ENCODE measurements around the gene ACTA2. TPM values are rescaled to one million over a fixed set of nuclear protein-coding genes. Genes with fewer than 3 reads are reported as not detected.

Gene ACTA2
- total RNA-seq, 3 donors from 2014 or later: 87.9 to 1,054 (median 1,036) TPM

- Histone ChIP-seq H3K4me3 (peak overlapping the region in 2 of 3 donors; percentile 28 to 52), H3K27ac (peak overlapping the region; percentile 73 to 84), H3K4me1 (peaks cover 0 to 10% of the 10 kb centered on the region in 2 donors)
Measured at GRCh38 chr10:88995156-88995876, 42.7 kb upstream of the ACTA2 start.

GRCh38 chr10:88994019-88994418, 41.4 kb upstream of the ACTA2 start:
- H3K4me3 ChIP-seq: peak overlapping the region; percentile 90 to 98 (median 94)

More at GRCh38 chr10:88995156-88995876, 42.7 kb upstream of the ACTA2 start:
- TF ChIP-seq CTCF (IDR thresholded peaks at IDR 0.05) (no peak), POLR2AphosphoS5 (IDR thresholded peaks at IDR 0.05) (no peak), POLR2A (IDR thresholded peaks at IDR 0.05) (no peak)
- intact Hi-C loops (cut with DNase I; ENCODE audit: low total_unique reads): no loop called here
- no peaks in the 10 kb centered on the region for H3K9me3 ChIP-seq
- no peak for DNase-seq (ENCODE audit: low spot score in 2 of 2)
- H3K36me3 ChIP-seq: no peaks in the 10 kb centered on the region
- no peaks in the 10 kb centered on the region for H3K27me3 ChIP-seq

GRCh38 chr10:88992921-88993524, 40.5 kb upstream of the ACTA2 start:
- intact Hi-C loops (cut with DNase I; ENCODE audit: low total_unique reads): loop anchor here (5.0 kb wide), 1 partner anchor 51 kb away; no protein-coding TSS in a partner anchor
- TF ChIP-seq CTCF (IDR thresholded peaks at IDR 0.05) (no peak), POLR2A (IDR thresholded peaks at IDR 0.05) (no peak), POLR2AphosphoS5 (IDR thresholded peaks at IDR 0.05) (no peak)
- DNase-seq (ENCODE audit: low spot score in 2 of 2): no peak
- Histone ChIP-seq H3K4me3 (peak overlapping the region; percentile 90 to 98 (median 94)), H3K27me3 (no peaks in the 10 kb centered on the region), H3K4me1 (peaks cover 5 to 10% of the 10 kb centered on the region in 2 donors), H3K9me3 (no peaks in the 10 kb centered on the region), H3K27ac (peak overlapping the region; percentile 98 to 99), H3K36me3 (no peaks in the 10 kb centered on the region)

More at GRCh38 chr10:88994019-88994418, 41.4 kb upstream of the ACTA2 start:
- H3K4me1 ChIP-seq: peaks cover 5 to 10% of the 10 kb centered on the region in 2 donors
- no peak for TF ChIP-seq POLR2AphosphoS5 (IDR thresholded peaks at IDR 0.05)
- TF ChIP-seq POLR2A (IDR thresholded peaks at IDR 0.05): no peak
- no peak for TF ChIP-seq CTCF (IDR thresholded peaks at IDR 0.05)
- no peaks in the 10 kb centered on the region for H3K27me3 ChIP-seq
- peak overlapping the region; percentile 56 to 98 for H3K27ac ChIP-seq
- no peaks in the 10 kb centered on the region for H3K9me3 ChIP-seq
- intact Hi-C loops (cut with DNase I; ENCODE audit: low total_unique reads): loop anchor here (5.0 kb wide), 1 partner anchor 52 kb away; no protein-coding TSS in a partner anchor
- DNase-seq (ENCODE audit: low spot score in 2 of 2): no peak
- H3K36me3 ChIP-seq: no peaks in the 10 kb centered on the region

GRCh38 chr10:88991899-88992320, 39.3 kb upstream of the ACTA2 start:
- Histone ChIP-seq H3K9me3 (no peaks in the 10 kb centered on the region), H3K36me3 (no peaks in the 10 kb centered on the region), H3K27ac (peak overlapping the region; percentile 98 to 99), H3K4me3 (peak overlapping the region; percentile 90 to 98 (median 94)), H3K4me1 (peaks cover 5 to 10% of the 10 kb centered on the region in 2 donors), H3K27me3 (no peaks in the 10 kb centered on the region)
- intact Hi-C loops (cut with DNase I; ENCODE audit: low total_unique reads): loop anchor here (5.0 kb wide), 1 partner anchor 50 kb away; no protein-coding TSS in a partner anchor
- no peak for TF ChIP-seq CTCF (IDR thresholded peaks at IDR 0.05)
- no peak for TF ChIP-seq POLR2AphosphoS5 (IDR thresholded peaks at IDR 0.05)
- TF ChIP-seq POLR2A (IDR thresholded peaks at IDR 0.05): no peak
- DNase-seq (ENCODE audit: low spot score in 2 of 2): no peak
